K562 (cell line): ENCODE results near the gene RHCG. TPM values are rescaled to one million over a fixed set of nuclear protein-coding genes. Genes with fewer than 3 reads are reported as not detected.

ENCODE experiments used
- ATAC-seq: fragments of 200-7000 bp; cut with Tn5 transposase; 3 replicates; pipeline ENCODE4 v1.9.1; 2020; ENCODE audit warnings: moderate library complexity
- BruUV-seq: library from RNA; stranded (reverse); fragments of 400-500 nt; replicated peaks from 2 replicates; lab custom pipeline; 2021; lab: Mats Ljungman, UMichigan
- CTCF ChIA-PET: fragments of 300-600 bp; formaldehyde crosslinking; extraction: SDS; loops from one replicate; lab custom pipeline; 2021; ENCODE audit warnings: low intra/inter-chr PET ratio; lab: Yijun Ruan, JAX
- POLR2A ChIA-PET: fragments of 300-600, 350-650 bp; sonication (Branson Sonifier 250); formaldehyde crosslinking; extraction: SDS; loops from one replicate; lab custom pipeline; 2021; ENCODE audit warnings: antibody characterized with exemption, inconsistent platforms; lab: Yijun Ruan, JAX
- DNase-seq, 4 experiments: peaks; one replicate each; pipeline versions ENCODE4 v3.0.0 to v3.0.0-alpha.2; 2011 to 2018; ENCODE audit warnings: low spot score in 3 of 4, mixed read lengths in 3 of 4; ENCODE audit errors: extremely low read depth in 1 of 4
- FAIRE-seq: peaks from 2 replicates; lab custom pipeline; 2011; peaks lifted over from hg19 to GRCh38; lab: Jason Lieb, UNC
- H2AFZ ChIP-seq: 2 replicates; pipeline ENCODE4 v1.6.0; 2011; ENCODE audit warnings: low read depth, low read length, control low read depth, inconsistent platforms
- H3K27ac ChIP-seq: fragments of 200-600 bp; 3 replicates; pipeline ENCODE4 v1.8.0; 2011; ENCODE audit warnings: low read depth, mild to moderate bottlenecking, control low read depth, inconsistent platforms, low read length, moderate library complexity, mixed read lengths; ENCODE audit errors: extremely low read depth
- H3K27me3 ChIP-seq, 2 experiments: fragments of 300-600 bp in 1 of 2; 2 replicates in 1 of 2; 3 replicates in 1 of 2; pipeline versions ENCODE4 v1.6.0 to v1.8.0; 2011; ENCODE audit warnings: inconsistent platforms in 2 of 2, low read length in 2 of 2, mild to moderate bottlenecking in 1 of 2, mixed read lengths in 1 of 2, moderate library complexity in 1 of 2; ENCODE audit not compliant: control insufficient read depth in 2 of 2, insufficient read depth in 2 of 2
- H3K36me3 ChIP-seq: fragments of 300-600 bp; 3 replicates; pipeline ENCODE4 v1.8.0; 2011; ENCODE audit warnings: mild to moderate bottlenecking, low read length, inconsistent platforms; ENCODE audit not compliant: control insufficient read depth, insufficient read depth
- H3K4me1 ChIP-seq, 2 experiments: fragments of 200-600 bp in 1 of 2; replicated peaks in 1 of 2; 2 replicates in 1 of 2; 3 replicates in 1 of 2; pipeline versions ENCODE4 v1.5.1 to v1.8.0; 2011; ENCODE audit warnings: inconsistent platforms in 2 of 2, low read length in 2 of 2, mild to moderate bottlenecking in 1 of 2, mixed read lengths in 1 of 2, moderate library complexity in 1 of 2; ENCODE audit not compliant: control insufficient read depth in 2 of 2, insufficient read depth in 2 of 2
- H3K4me2 ChIP-seq: 2 replicates; pipeline ENCODE4 v1.6.1; 2011; ENCODE audit warnings: low read length, control low read depth, inconsistent platforms, mixed read lengths; ENCODE audit not compliant: insufficient read depth
- H3K4me3 ChIP-seq: fragments of 200-600 bp; sonication (generic), shearing (Covaris generic); 2 replicates; pipeline ENCODE4 v1.5.1; 2016; ENCODE audit warnings: control low read depth, inconsistent platforms
- H3K79me2 ChIP-seq: fragments of 200-600 bp; 3 replicates; pipeline ENCODE4 v1.8.0; 2011; ENCODE audit warnings: low read length, inconsistent platforms; ENCODE audit not compliant: control insufficient read depth, insufficient read depth
- H3K9ac ChIP-seq, 2 experiments: 2 replicates each; pipeline versions ENCODE4 v1.6.0 to v1.6.1; 2011; ENCODE audit warnings: low read depth in 2 of 2, low read length in 2 of 2, control low read depth in 1 of 2, inconsistent platforms in 1 of 2, mild to moderate bottlenecking in 1 of 2, mixed read lengths in 1 of 2; ENCODE audit not compliant: insufficient read depth in 1 of 2
- H3K9me1 ChIP-seq: one replicate; pipeline ENCODE4 v1.6.0; 2011; ENCODE audit warnings: inconsistent platforms, mild to moderate bottlenecking, low read length, moderate library complexity; ENCODE audit not compliant: control insufficient read depth, insufficient read depth
- H3K9me3 ChIP-seq: replicated peaks from 2 replicates; pipeline ENCODE4 v1.5.1; 2011; ENCODE audit warnings: low read depth, low read length, inconsistent platforms; ENCODE audit not compliant: control insufficient read depth, insufficient read depth
- H4K20me1 ChIP-seq: replicated peaks from 2 replicates; pipeline ENCODE4 v1.6.1; 2011; ENCODE audit warnings: low read length, inconsistent platforms, mixed read lengths; ENCODE audit not compliant: control insufficient read depth, insufficient read depth
- CHD4 ChIP-seq: fragments of 200-600 bp; sonication (generic); IDR thresholded peaks from 3 replicates; pipeline ENCODE4 v1.6.1; 2012; ENCODE audit warnings: low read depth, mild to moderate bottlenecking, mixed read lengths, low read length, inconsistent platforms; ENCODE audit not compliant: insufficient read depth, insufficient replicate concordance, poor library complexity, severe bottlenecking
- IRF1 ChIP-seq: sonication (generic); formaldehyde crosslinking; IDR thresholded peaks from 2 replicates; pipeline ENCODE4 v1.8.0; 2022; ENCODE audit warnings: missing genetic modification reagents, mild to moderate bottlenecking, borderline replicate concordance
- TBL1XR1 ChIP-seq, 2 experiments: IDR thresholded peaks; 2 replicates each; pipeline ENCODE4 v1.6.1; 2012; ENCODE audit warnings: improper control_type of control experiment in 2 of 2, low read length in 2 of 2, mild to moderate bottlenecking in 1 of 2
- ZNF511 ChIP-seq: sonication (generic); formaldehyde crosslinking; IDR thresholded peaks from 2 replicates; pipeline ENCODE4 v1.8.0; 2022; ENCODE audit warnings: mild to moderate bottlenecking, missing genetic modification reagents
- WGBS: fragments of 100-300 bp; shearing (Covaris generic); methylation state at CpG from one replicate; pipeline ENCODE4 v1.1.6; 2016; ENCODE audit warnings: low coverage, mixed read lengths; ENCODE audit not compliant: insufficient coverage; ENCODE audit errors: missing lambda C conversion rate; 5-methylcytosine and 5-hydroxymethylcytosine counted together
- in situ Hi-C: fragments of 300-500 bp; cut with MboI; formaldehyde crosslinking; loops from 4 replicates; pipeline ENCODE4 v1.15.0; 2018; ENCODE audit warnings: inconsistent platforms, mixed read lengths
- intact Hi-C: fragments of 100-400 bp; cut with micrococcal nuclease; formaldehyde crosslinking; loops from 2 replicates; pipeline ENCODE4 v1.14.2; 2022
- polyA plus RNA-seq, 8 experiments: library from polyadenylated mRNA; depleted of rRNA in 4 of 8; stranded (reverse) in 5 of 8; unstranded in 3 of 8; fragments of >200 nt; fragmentation: Nextera tagmentation in 2 of 8; fragmentation: Illumina TruSeq in 1 of 8; extraction: Ambion mirVana in 2 of 8; extraction: Trizol in 1 of 8; gene quantifications; 2 replicates each; pipeline versions ENCODE4 v1.2.1 to v1.2.3, GENCODE V29; 2011 to 2014; ENCODE audit warnings: inconsistent platforms in 1 of 8, missing spikeins in 1 of 8
- total RNA-seq, 7 experiments: library from RNA; depleted of rRNA in 6 of 7; stranded (reverse); fragments of >200 nt in 6 of 7; fragmentation: Illumina TruSeq in 2 of 7; extraction: Trizol in 2 of 7; gene quantifications; 2 replicates each; pipeline versions ENCODE4 v1.2.1 to v1.2.3, GENCODE V29; 2011 to 2021; ENCODE audit warnings: low replicate concordance in 1 of 7

Gene RHCG
- total and polyA plus RNA-seq, 9 of the 15 experiments (the other 6 are each of a cell fraction or from before 2014, with no cell fraction given) = not detected

GRCh38 chr15:89512631-89513030, 16.2 kb upstream of the RHCG start:
- intact Hi-C loops = no loop called here

More at GRCh38 chr15:89512631-89513030, 16.2 kb upstream of the RHCG start:
- H3K4me3 ChIP-seq = no peak overlapping the region
- no peak overlapping the region for H2AFZ ChIP-seq
- H3K9ac ChIP-seq = no peak overlapping the region
- no peaks in the 10 kb centered on the region for H3K79me2 ChIP-seq
- POLR2A ChIA-PET = no interaction called here
- no peaks in the 10 kb centered on the region; a peak in 1 of 5 replicates for H3K4me1 ChIP-seq
- H3K9me3 ChIP-seq = no peaks in the 10 kb centered on the region
- H3K27ac ChIP-seq = no peak overlapping the region
- CTCF ChIA-PET = no interaction called here
- BruUV-seq = no TSS peak
- in situ Hi-C loops = no loop called here
- FAIRE-seq (no peak), DNase-seq (no peak), ATAC-seq (no peak)
- no peak overlapping the region for H3K4me2 ChIP-seq
- H3K27me3 ChIP-seq = peaks cover 2 to 24% of the 10 kb centered on the region in 2 experiments
- H3K36me3 ChIP-seq = no peaks in the 10 kb centered on the region
- H4K20me1 ChIP-seq = 0 out of 2 replicates have a peak, but pooled peaks cover 5% of the 10 kb centered on the region
- no peaks in the 10 kb centered on the region for H3K9me1 ChIP-seq
- 0% methylated on average over 4 of the region's 4 CpGs for WGBS
- TF ChIP-seq ZNF511 (CRISPR knock-in tag) (no peak), IRF1 (CRISPR knock-in tag) (no peak), TBL1XR1 (IDR thresholded peaks at IDR 0.05; ENCODE audit: low read length in 2 of 2) (no peak), CHD4 (no peak)
